Bronchial epithelial cell (primary cell): ENCODE data around the gene RNMT. TPM values are rescaled to one million over a fixed set of nuclear protein-coding genes. Genes with fewer than 3 reads are reported as not detected.
"Not testable (repeated sequence)": the region's sequence is repeated elsewhere in the genome, so short reads cannot be mapped to it uniquely, and the experiment has no call there.

Source experiments
- DNase-seq: peaks from one replicate; pipeline ENCODE4 v3.0.0-alpha.2; 2010; ENCODE audit warnings: low read depth
- FAIRE-seq: peaks from 2 replicates; lab custom pipeline; 2011; peaks lifted over from hg19 to GRCh38; lab: Jason Lieb, UNC
- H3K27me3 ChIP-seq: 2 replicates; pipeline ENCODE4 v1.5.1; 2011; ENCODE audit warnings: low read length; ENCODE audit not compliant: control insufficient read depth, insufficient read depth
- H3K36me3 ChIP-seq: 2 replicates; pipeline ENCODE4 v1.5.1; 2011; ENCODE audit warnings: low read length; ENCODE audit not compliant: control insufficient read depth, insufficient read depth
- H3K4me3 ChIP-seq: 2 replicates; pipeline ENCODE4 v1.5.1; 2011; ENCODE audit warnings: mild to moderate bottlenecking, low read depth, low read length, control low read depth
- CTCF ChIP-seq: IDR thresholded peaks from 2 replicates; pipeline ENCODE4 v1.5.1; 2011; ENCODE audit warnings: mild to moderate bottlenecking, moderate library complexity, low read length, control low read depth, inconsistent platforms; ENCODE audit not compliant: insufficient read depth, severe bottlenecking
- total RNA-seq: library from RNA; depleted of rRNA; stranded (reverse); fragments of >200 nt; gene quantifications from 2 replicates; pipeline ENCODE4 v1.2.1, GENCODE V29; 2014

RNMT gene
- total RNA-seq = 26.8 and 37.4 TPM in 2 replicates

- FAIRE-seq (no peak), DNase-seq (peak; percentile 89)
- H3K36me3 ChIP-seq = no peaks in the 10 kb centered on the region
- peak within 1 kb of the TSS; percentile 97 for H3K4me3 ChIP-seq
- H3K27me3 ChIP-seq = no peaks in the 10 kb centered on the region
- TF ChIP-seq CTCF = peak; percentile 9
Measured at GRCh38 chr18:13726232-13726971, at the start of gene RNMT, which contains the start of gene FAM210A. RNMT (plus strand) TSS chr18:13726673; CDS start chr18:13731518, 4,845 bp downstream. FAM210A (minus strand) TSS chr18:13726558; CDS start chr18:13682077, 44,481 bp downstream.

- not testable (repeated sequence) for H3K36me3 ChIP-seq, FAIRE-seq, DNase-seq, H3K27me3 ChIP-seq, H3K4me3 ChIP-seq
Measured at GRCh38 chr18:13677350-13677749, 49.1 kb upstream of the RNMT start.

GRCh38 chr18:13680612-13681011, 45.9 kb upstream of the RNMT start:
- DNase-seq (peak; percentile 5), FAIRE-seq (no peak)
- Histone ChIP-seq H3K27me3 (no peaks in the 10 kb centered on the region), H3K36me3 (peaks cover 4% of the 10 kb centered on the region), H3K4me3 (no peak overlapping the region)
- TF ChIP-seq CTCF = peak; percentile 18

GRCh38 chr18:13681701-13682100, 44.8 kb upstream of the RNMT start:
- FAIRE-seq (no peak), DNase-seq (no peak)
- Histone ChIP-seq H3K36me3 (peaks cover 4% of the 10 kb centered on the region), H3K4me3 (no peak overlapping the region), H3K27me3 (no peaks in the 10 kb centered on the region)
- TF ChIP-seq CTCF = no peak

GRCh38 chr18:13684546-13684945, 41.9 kb upstream of the RNMT start:
- DNase-seq (no peak), FAIRE-seq (no peak)
- H3K27me3 ChIP-seq = no peaks in the 10 kb centered on the region
- no peak overlapping the region for H3K4me3 ChIP-seq
- peaks cover 4% of the 10 kb centered on the region for H3K36me3 ChIP-seq
- no peak for TF ChIP-seq CTCF

GRCh38 chr18:13688191-13689136, 38.0 kb upstream of the RNMT start:
- peaks cover 2% of the 10 kb centered on the region for H3K36me3 ChIP-seq
- no peak for DNase-seq
- no peak overlapping the region for H3K4me3 ChIP-seq
- TF ChIP-seq CTCF = no peak
- H3K27me3 ChIP-seq = no peaks in the 10 kb centered on the region
- no peak for FAIRE-seq

- not testable (repeated sequence) for H3K4me3 ChIP-seq, H3K36me3 ChIP-seq, FAIRE-seq, H3K27me3 ChIP-seq, DNase-seq
Measured at GRCh38 chr18:13690060-13690459, 36.4 kb upstream of the RNMT start.

GRCh38 chr18:13695337-13695736, 31.1 kb upstream of the RNMT start:
- DNase-seq, H3K36me3 ChIP-seq, FAIRE-seq, H3K27me3 ChIP-seq, H3K4me3 ChIP-seq: not testable (repeated sequence)
